Memory B cell (primary cell): ENCODE measurements around the gene DHX30.
A peak's percentile ranks its signal among the peaks of the same experiment; 100 is the strongest.
"Not testable (repeated sequence)": the region's sequence is repeated elsewhere in the genome, so short reads cannot be mapped to it uniquely, and the experiment has no call there.

ENCODE experiments used
- ATAC-seq: fragments of 150-1000 bp; cut with Tn5 transposase; 2 replicates; pipeline ENCODE4 v1.10.0; 2021; ENCODE audit warnings: low read depth, mild to moderate bottlenecking, moderate library complexity
- DNase-seq, 2 donors: peaks; one replicate each; pipeline ENCODE4 v3.0.0; 2022; ENCODE audit warnings: low spot score in 2 of 2
- H3K27ac Mint-ChIP-seq: one replicate; pipeline ENCODE4 v1.8.0; 2022; ENCODE audit warnings: mild to moderate bottlenecking, moderate library complexity, mixed read lengths
- H3K27me3 Mint-ChIP-seq: one replicate; pipeline ENCODE4 v1.8.0; 2022; ENCODE audit warnings: mixed read lengths
- H3K36me3 Mint-ChIP-seq: one replicate; pipeline ENCODE4 v1.8.0; 2022; ENCODE audit warnings: mild to moderate bottlenecking, mixed read lengths
- H3K4me1 Mint-ChIP-seq: one replicate; pipeline ENCODE4 v1.8.0; 2022; ENCODE audit warnings: mixed read lengths
- H3K4me3 Mint-ChIP-seq: one replicate; pipeline ENCODE4 v1.8.0; 2022; ENCODE audit warnings: mild to moderate bottlenecking, moderate library complexity, mixed read lengths
- H3K9me3 Mint-ChIP-seq: one replicate; pipeline ENCODE4 v1.8.0; 2022; ENCODE audit warnings: mixed read lengths

Gene DHX30

DNA sequence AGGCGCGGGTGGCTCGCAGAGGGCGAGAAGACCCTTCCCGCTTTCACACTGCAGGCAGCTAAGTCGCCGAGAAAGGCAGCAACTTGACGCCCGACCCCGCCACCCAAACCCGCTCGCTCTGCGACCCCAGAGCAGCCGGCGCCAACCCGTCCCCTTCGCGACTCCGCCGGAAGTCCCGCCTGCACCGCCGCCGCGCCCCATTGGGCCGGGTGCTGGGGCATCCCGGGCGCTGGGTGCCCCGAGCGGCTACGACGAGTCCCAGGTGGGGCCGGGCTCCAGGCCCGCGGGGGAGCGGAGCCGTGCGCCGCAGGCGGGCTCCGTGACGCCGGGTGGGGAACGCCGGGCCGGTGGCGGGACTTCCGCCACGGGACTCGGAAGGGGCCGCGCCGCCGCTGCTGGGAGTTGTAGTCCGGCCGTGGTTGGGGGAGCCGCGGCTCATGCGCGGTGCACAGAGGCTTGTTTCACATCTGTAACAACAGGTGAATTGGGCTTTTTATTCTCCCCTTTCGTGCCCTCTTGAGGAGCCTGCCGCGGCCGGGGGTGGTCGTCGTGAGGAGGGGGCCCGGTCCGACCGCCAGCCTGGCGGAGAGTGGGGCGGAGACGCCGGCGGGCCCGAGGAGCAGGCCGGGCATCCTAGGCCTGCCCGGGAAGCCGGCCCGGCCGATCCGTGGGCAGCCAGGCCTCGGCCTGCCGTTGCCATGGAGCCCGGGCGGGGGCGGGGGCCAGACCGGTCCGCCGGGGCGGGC, at the start of gene DHX30:
DHX30 (plus strand) TSS at position 405 of the 746 bp plus-strand sequence. CDS start 7,546 bp downstream, outside the sequence.
- H3K4me1 Mint-ChIP-seq = peaks cover 12% of the 10 kb centered on the region
- peak within 1 kb of the TSS; percentile 95 for H3K4me3 Mint-ChIP-seq
- no peaks in the 10 kb centered on the region for H3K9me3 Mint-ChIP-seq
- ATAC-seq (peak; percentile 92), DNase-seq (peak; percentile 76 to 87)
- no peaks in the 10 kb centered on the region for H3K36me3 Mint-ChIP-seq
- peak within 1 kb of the TSS; percentile 87 for H3K27ac Mint-ChIP-seq
- H3K27me3 Mint-ChIP-seq = no peaks in the 10 kb centered on the region

GRCh38 chr3:47758261-47759025, 44.5 kb upstream of the DHX30 start:
- Mint-ChIP-seq H3K9me3 (no peaks in the 10 kb centered on the region), H3K36me3 (peaks cover 12% of the 10 kb centered on the region), H3K4me3 (no peak overlapping the region), H3K4me1 (peaks cover 6% of the 10 kb centered on the region), H3K27me3 (no peaks in the 10 kb centered on the region), H3K27ac (no peak overlapping the region)
- ATAC-seq = no peak
- DNase-seq = no peak

GRCh38 chr3:47760207-47760606, 42.7 kb upstream of the DHX30 start:
- H3K36me3 Mint-ChIP-seq = peaks cover 13% of the 10 kb centered on the region
- peak overlapping the region; percentile 80 for H3K27ac Mint-ChIP-seq
- H3K4me3 Mint-ChIP-seq, H3K27me3 Mint-ChIP-seq, ATAC-seq, H3K4me1 Mint-ChIP-seq, H3K9me3 Mint-ChIP-seq, DNase-seq: not testable (repeated sequence)

- H3K9me3 Mint-ChIP-seq = no peaks in the 10 kb centered on the region
- no peaks in the 10 kb centered on the region for H3K27me3 Mint-ChIP-seq
- ATAC-seq = no peak
- H3K36me3 Mint-ChIP-seq = peaks cover 13% of the 10 kb centered on the region
- peaks cover 6% of the 10 kb centered on the region for H3K4me1 Mint-ChIP-seq
- DNase-seq = no peak
- H3K27ac Mint-ChIP-seq = peak overlapping the region; percentile 80
- H3K4me3 Mint-ChIP-seq = no peak overlapping the region
These were observed 41.9 kb upstream of the DHX30 start for GRCh38 chr3:47761046-47761445.

DNA sequence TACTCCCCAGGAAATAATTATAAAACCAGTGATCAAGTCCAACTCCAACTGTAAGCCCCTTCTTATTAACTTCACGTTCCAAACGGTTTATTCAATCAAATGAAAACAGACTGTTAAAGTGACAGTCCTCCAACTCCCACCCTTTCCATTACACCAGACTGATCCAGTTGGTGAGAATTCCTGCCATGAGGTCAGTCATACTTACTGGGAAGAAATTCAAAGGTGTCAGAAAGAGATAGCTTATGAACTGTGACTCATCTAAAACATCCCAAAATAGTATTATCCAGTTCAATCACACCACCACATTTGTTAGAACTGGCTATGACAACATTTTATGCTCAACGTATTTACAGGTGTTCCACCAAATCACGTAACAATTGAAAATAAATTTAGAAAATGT, 40.7 kb upstream of the DHX30 start:
- peaks cover 3% of the 10 kb centered on the region for H3K4me1 Mint-ChIP-seq
- H3K36me3 Mint-ChIP-seq = peaks cover 8% of the 10 kb centered on the region
- no peaks in the 10 kb centered on the region for H3K9me3 Mint-ChIP-seq
- ATAC-seq (no peak), DNase-seq (no peak)
- H3K4me3 Mint-ChIP-seq = no peak overlapping the region
- H3K27ac Mint-ChIP-seq = peak overlapping the region; percentile 80
- H3K27me3 Mint-ChIP-seq = no peaks in the 10 kb centered on the region

DNA sequence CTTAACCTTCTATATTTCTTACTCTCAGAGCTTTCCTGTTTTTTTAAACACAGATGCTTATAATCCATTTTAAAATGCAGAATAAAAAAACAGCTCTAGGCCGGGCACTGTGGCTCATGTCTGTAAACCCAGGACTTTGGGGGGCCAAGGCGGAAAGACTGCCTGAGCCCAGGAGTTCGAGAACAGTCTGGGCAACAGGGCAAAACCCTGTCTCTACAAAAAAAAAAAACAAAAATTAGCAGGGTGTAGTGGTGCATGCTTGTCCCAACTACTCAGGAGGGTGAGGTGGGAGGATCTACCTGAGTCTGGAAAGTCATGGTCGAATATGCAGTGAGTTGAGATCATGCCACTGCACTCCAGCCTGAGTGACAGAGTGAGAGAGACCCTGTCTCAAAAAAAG, 36.8 kb upstream of the DHX30 start:
- H3K4me3 Mint-ChIP-seq = no peak overlapping the region
- no peak for ATAC-seq
- no peaks in the 10 kb centered on the region for H3K9me3 Mint-ChIP-seq
- H3K27me3 Mint-ChIP-seq = no peaks in the 10 kb centered on the region
- H3K36me3 Mint-ChIP-seq = peaks cover 13% of the 10 kb centered on the region
- no peak overlapping the region for H3K27ac Mint-ChIP-seq
- no peak for DNase-seq
- H3K4me1 Mint-ChIP-seq = peaks cover 5% of the 10 kb centered on the region

- no peak overlapping the region for H3K27ac Mint-ChIP-seq
- H3K27me3 Mint-ChIP-seq = no peaks in the 10 kb centered on the region
- peaks cover 10% of the 10 kb centered on the region for H3K4me1 Mint-ChIP-seq
- no peaks in the 10 kb centered on the region for H3K9me3 Mint-ChIP-seq
- DNase-seq = no peak
- H3K36me3 Mint-ChIP-seq = peaks cover 15% of the 10 kb centered on the region
- H3K4me3 Mint-ChIP-seq = no peak overlapping the region
- no peak for ATAC-seq
These were observed 30.9 kb upstream of the DHX30 start for GRCh38 chr3:47772047-47772446.

DNA sequence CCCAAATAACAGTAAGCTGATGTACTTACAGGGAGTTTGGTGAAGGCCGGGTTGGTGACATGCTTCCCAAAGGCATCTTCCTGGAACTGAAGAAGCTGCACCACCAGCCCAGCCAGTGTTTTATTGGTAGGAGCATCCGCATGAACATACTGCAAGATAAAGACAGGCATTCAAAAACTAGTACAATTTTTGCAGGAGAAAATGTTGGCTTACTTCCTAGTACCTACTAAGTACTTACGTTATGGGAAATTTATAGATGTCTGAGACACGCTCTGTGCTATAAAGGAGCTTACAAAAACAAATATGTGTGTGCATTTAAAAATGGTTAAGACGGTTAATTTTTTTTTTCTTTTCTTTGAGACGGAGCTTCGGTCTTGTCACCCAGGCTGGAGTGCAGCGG, 30.1 kb upstream of the DHX30 start:
- Mint-ChIP-seq H3K4me1 (peaks cover 10% of the 10 kb centered on the region), H3K9me3 (no peaks in the 10 kb centered on the region), H3K36me3 (peaks cover 15% of the 10 kb centered on the region), H3K4me3 (no peak overlapping the region), H3K27me3 (no peaks in the 10 kb centered on the region), H3K27ac (no peak overlapping the region)
- ATAC-seq = no peak
- DNase-seq = no peak

GRCh38 chr3:47778746-47779145, 24.2 kb upstream of the DHX30 start:
- H3K4me3 Mint-ChIP-seq = peak overlapping the region; percentile 8
- H3K27ac Mint-ChIP-seq = no peak overlapping the region
- H3K27me3 Mint-ChIP-seq = no peaks in the 10 kb centered on the region
- ATAC-seq = no peak
- no peak for DNase-seq
- no peaks in the 10 kb centered on the region for H3K9me3 Mint-ChIP-seq
- no peaks in the 10 kb centered on the region for H3K36me3 Mint-ChIP-seq
- peaks cover 20% of the 10 kb centered on the region for H3K4me1 Mint-ChIP-seq

DNA sequence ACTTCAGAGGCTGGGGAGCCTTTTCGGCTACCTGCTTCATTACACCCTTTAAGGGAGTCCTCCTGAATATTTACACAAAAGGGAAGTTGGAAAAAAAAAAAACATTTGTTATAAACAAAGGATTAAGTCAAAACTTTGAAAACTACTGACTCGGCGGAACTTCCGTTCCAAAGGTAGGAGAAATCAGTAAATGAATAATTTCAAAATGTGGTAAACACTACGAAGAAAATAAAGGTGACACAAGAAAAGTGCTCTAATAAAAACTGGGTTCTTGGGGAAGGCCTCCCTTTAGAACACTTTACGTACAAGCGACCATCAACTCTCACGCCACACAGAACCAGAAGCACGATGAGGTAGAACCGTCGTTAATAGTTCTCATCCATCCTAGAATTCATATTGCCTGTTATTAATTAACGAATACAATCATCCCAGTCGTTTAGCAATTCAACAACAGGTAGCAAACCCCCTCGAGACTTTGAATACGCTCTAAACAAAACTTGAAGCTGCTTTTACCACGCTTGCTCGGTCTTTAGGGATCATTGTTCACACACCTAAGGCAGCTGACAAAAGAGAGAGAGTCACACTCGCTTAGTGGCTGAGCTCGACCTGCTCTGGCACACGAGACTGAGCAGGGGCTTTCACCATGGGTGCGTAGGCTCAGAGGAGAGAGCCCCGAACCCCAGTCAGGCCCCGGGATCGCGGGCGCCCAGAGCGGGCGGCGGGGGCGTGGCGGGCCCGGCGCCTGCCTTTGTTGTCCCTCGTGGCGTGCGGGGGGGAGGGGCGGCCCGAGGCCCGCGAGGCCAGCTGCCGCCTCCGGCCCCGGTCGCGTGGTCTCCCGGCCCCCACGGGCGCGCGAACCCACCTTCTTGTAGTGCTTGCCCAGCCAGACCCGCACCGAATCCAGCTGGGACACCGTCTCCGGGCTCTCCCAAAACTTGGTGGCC, 21.9 kb upstream of the DHX30 start:
- H3K4me3 Mint-ChIP-seq = peak overlapping the region; percentile 99
- H3K27ac Mint-ChIP-seq = peak overlapping the region; percentile 98
- H3K9me3 Mint-ChIP-seq = no peaks in the 10 kb centered on the region
- ATAC-seq (peak; percentile 58), DNase-seq (peak in 1 of 2 donors; percentile 59)
- no peaks in the 10 kb centered on the region for H3K27me3 Mint-ChIP-seq
- peaks cover 16% of the 10 kb centered on the region for H3K4me1 Mint-ChIP-seq
- H3K36me3 Mint-ChIP-seq = no peaks in the 10 kb centered on the region

GRCh38 chr3:47781685-47782445, 21.1 kb upstream of the DHX30 start, which contains the start of gene SMARCC1:
Gene SMARCC1 (minus strand): TSS chr3:47781893. CDS start chr3:47781797, 96 bp downstream.
- Mint-ChIP-seq H3K4me3 (peak within 1 kb of the TSS; percentile 99), H3K27ac (peak within 1 kb of the TSS; percentile 98), H3K9me3 (no peaks in the 10 kb centered on the region), H3K4me1 (peaks cover 16% of the 10 kb centered on the region), H3K36me3 (no peaks in the 10 kb centered on the region), H3K27me3 (no peaks in the 10 kb centered on the region)
- ATAC-seq (peak; percentile 86), DNase-seq (peak; percentile 90 to 95)

DNA sequence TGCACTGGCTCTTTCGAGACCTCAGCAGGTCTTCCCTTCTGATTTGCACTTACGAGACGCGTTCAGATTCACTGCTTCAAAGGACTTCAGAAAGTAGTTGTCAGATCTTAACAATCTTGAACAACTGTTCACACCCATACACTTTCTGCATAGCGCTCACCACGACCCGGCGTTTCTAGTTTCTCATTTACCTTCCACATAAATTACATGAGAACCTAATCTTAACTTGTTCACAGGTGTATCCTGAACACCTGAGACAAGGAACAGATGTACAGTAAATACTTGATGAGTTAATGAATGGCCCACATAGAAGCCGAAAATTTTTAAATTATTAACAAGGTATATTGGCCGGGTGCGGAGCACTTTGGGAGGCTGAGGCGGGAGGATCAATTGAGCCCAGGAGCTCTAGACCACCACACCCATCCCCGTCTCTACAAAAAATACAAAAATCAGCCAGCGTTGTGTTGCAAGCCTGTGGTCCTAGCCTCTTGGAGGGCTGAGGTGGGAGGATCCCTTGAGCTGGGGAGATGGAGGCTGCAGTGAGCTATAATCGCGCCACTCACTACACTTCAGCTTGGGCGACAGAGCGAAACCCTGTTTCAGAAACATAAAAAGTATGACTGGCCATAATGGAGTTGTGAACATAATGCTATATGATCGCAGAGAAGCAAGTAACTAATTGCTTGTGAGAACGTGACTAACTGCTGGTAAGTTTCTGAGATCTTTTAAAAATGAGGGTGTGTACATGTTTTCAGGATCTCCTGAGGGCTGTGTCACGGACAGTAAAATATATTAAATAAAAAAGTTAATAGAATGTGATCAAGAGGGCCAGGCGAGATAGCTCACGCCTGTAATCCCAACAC, 20.3 kb upstream of the DHX30 start:
- peaks cover 16% of the 10 kb centered on the region for H3K4me1 Mint-ChIP-seq
- peak overlapping the region; percentile 98 for H3K27ac Mint-ChIP-seq
- no peaks in the 10 kb centered on the region for H3K36me3 Mint-ChIP-seq
- ATAC-seq (no peak), DNase-seq (no peak)
- H3K4me3 Mint-ChIP-seq = peak overlapping the region; percentile 99
- H3K9me3 Mint-ChIP-seq = no peaks in the 10 kb centered on the region
- H3K27me3 Mint-ChIP-seq = no peaks in the 10 kb centered on the region
